Adrenal gland (tissue), 12 donors: ENCODE results near the gene TBC1D9B. TPM values are rescaled to one million over a fixed set of nuclear protein-coding genes. Genes with fewer than 3 reads are reported as not detected.

ENCODE experiments used
- DNase-seq, 7 donors: peaks; one replicate each; pipeline ENCODE4 v3.0.0-alpha.2; 2019 to 2020
- H3K27ac ChIP-seq, 5 donors: fragments of 200-600 bp; sonication (generic) in 4 of 5; 1 replicate in 3 of 5; 2 replicates in 2 of 5; pipeline versions ENCODE4 v1.5.1 to v1.8.0; 2016 to 2020; ENCODE audit warnings: mild to moderate bottlenecking in 1 of 5
- H3K27me3 ChIP-seq: fragments of 200-600 bp; 2 replicates; pipeline ENCODE4 v1.8.0; 2021
- H3K36me3 ChIP-seq, 2 donors: fragments of 200-600 bp; replicated peaks in 1 of 2; 1 replicate in 1 of 2; 2 replicates in 1 of 2; pipeline versions ENCODE4 v1.5.1 to v1.8.0; 2018 to 2022
- H3K4me1 ChIP-seq, 2 donors: fragments of 200-600 bp; replicated peaks in 1 of 2; 1 replicate in 1 of 2; 2 replicates in 1 of 2; pipeline versions ENCODE4 v1.5.1 to v1.8.0; 2018 to 2021
- H3K4me3 ChIP-seq, 4 donors: fragments of 200-600 bp; sonication (generic) in 3 of 4; one replicate each; pipeline ENCODE4 v1.5.1; 2016 to 2018
- H3K9me3 ChIP-seq, 3 donors: fragments of 200-600 bp; sonication (generic) in 1 of 3; replicated peaks in 1 of 3; 1 replicate in 2 of 3; 2 replicates in 1 of 3; pipeline versions ENCODE4 v1.5.1 to v1.8.0; 2016 to 2021
- POLR2A ChIP-seq, 2 donors: fragments of 450-650 bp; IDR thresholded peaks; one replicate each; pipeline ENCODE4 v1.6.1; 2017; ENCODE audit warnings: antibody characterized with exemption in 2 of 2, mild to moderate bottlenecking in 2 of 2, moderate library complexity in 1 of 2
- WGBS, 4 donors: extraction: QIAGEN DNeasy Blood & Tissue Kit in 2 of 4; methylation state at CpG; one replicate each; pipeline versions ENCODE4 v1.1.5 to v1.1.7; 2013 to 2017; 5-methylcytosine and 5-hydroxymethylcytosine counted together
- intact Hi-C, 2 donors: fragments of 100-400 bp; cut with DNase I; formaldehyde crosslinking; loops; one replicate each; pipeline versions ENCODE4 v1.14.1 to v1.15.0; 2022 to 2023
- polyA plus RNA-seq, 3 donors: library from polyadenylated mRNA; stranded (reverse); fragments of 200-250 nt in 2 of 3; fragments of 350-450 nt in 1 of 3; fragmentation: Illumina TruSeq in 1 of 3; extraction: RNeasy Lipid Tissue Mini Kit (QIAGEN cat#74804) in 1 of 3; gene quantifications; one replicate each; pipeline ENCODE4 v1.2.3, GENCODE V29; 2013 to 2014
- total RNA-seq, 9 donors: library from RNA; depleted of rRNA in 4 of 9; stranded (reverse); fragments of >200 nt in 4 of 9; fragments of 120-200 nt in 1 of 9; fragmentation: NEBNext Ultra II Directional in 1 of 9; extraction: Animal tissue kit (Norgen Biotek cat#: 25700) in 1 of 9; gene quantifications; one replicate each; pipeline versions ENCODE4 v1.1.0 to v1.2.4, GENCODE V29; 2013 to 2023
- TF ChIP-seq, protein P1 (sequence below), 6 experiments: fragments of 450-650 bp in 4 of 6; fragments of 200-600 bp in 2 of 6; sonication (generic) in 1 of 6; IDR thresholded peaks; 1 replicate in 5 of 6; 2 replicates in 1 of 6; pipeline versions ENCODE4 v1.5.1 to v1.8.0; 2016 to 2021; ENCODE audit warnings: antibody characterized with exemption in 6 of 6, mild to moderate bottlenecking in 2 of 6, moderate library complexity in 1 of 6
- donor health status: healthy with polysubstance abuse.
- donor health status: Bipolar disorder and iron deficiency.
- donor health status: DM: yes; HTN: yes; CAD: no.
- donor health status: DM: no; HTN: no; CAD: no.
- donor health status: DM: no; HTN: no; CAD: no.
- donor health status: DM: yes; HTN: yes; CAD: no.

The TBC1D9B gene
- total and polyA plus RNA-seq, 12 donors = 30.7 to 192 (median 128) TPM

DNA sequence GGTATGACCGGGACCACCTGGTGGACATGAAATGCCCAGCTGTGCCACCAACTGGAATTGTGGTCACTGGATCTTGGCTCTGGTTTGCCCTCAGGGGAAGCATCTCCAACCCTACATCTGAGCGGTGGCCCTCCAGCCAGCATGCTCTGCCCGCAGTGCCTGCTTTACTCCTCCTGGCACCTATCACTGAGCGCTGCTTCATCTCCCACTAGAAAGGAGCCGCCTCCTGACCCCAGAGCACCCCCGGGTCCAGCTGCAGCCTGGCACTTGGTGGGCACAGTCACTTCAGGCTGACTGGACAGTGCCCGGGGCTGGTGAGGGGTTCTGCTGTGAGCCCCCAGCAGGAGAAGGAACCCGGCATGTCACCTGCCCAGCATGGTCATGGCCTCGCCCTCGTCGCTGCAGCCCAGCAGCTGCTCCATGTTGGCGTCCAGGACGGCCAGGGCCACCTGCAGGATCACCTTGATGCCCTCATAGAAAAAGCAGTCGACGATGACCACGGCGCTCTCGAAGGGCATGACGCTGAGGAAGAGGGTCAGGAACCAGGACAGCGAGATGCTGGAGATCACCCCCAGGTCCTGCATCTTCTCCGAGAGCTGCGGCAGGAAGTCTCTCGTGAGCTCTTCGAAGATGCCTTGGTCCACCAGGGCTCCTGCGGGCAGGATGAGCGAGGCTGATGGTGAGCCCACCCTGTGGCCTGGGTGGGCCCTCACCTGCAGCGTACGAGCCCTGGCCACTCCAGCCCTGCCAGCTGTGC lies 33.0 kb downstream of the TBC1D9B start:
- Histone ChIP-seq H3K27ac (no peak overlapping the region), H3K4me3 (no peak overlapping the region), H3K27me3 (no peaks in the 10 kb centered on the region), H3K9me3 (no peaks in the 10 kb centered on the region), H3K36me3 (peaks cover 0 to 88% of the 10 kb centered on the region in 2 donors), H3K4me1 (no peaks in the 10 kb centered on the region)
- no peak for DNase-seq
- WGBS, 4 donors = 94 to 98% (median 96%) methylated on average over 19 to 28 of the region's 28 CpGs
- intact Hi-C loops = no loop called here
- no peak for TF ChIP-seq POLR2A (IDR thresholded peaks at IDR 0.05)
- TF ChIP-seq, protein P1, sequence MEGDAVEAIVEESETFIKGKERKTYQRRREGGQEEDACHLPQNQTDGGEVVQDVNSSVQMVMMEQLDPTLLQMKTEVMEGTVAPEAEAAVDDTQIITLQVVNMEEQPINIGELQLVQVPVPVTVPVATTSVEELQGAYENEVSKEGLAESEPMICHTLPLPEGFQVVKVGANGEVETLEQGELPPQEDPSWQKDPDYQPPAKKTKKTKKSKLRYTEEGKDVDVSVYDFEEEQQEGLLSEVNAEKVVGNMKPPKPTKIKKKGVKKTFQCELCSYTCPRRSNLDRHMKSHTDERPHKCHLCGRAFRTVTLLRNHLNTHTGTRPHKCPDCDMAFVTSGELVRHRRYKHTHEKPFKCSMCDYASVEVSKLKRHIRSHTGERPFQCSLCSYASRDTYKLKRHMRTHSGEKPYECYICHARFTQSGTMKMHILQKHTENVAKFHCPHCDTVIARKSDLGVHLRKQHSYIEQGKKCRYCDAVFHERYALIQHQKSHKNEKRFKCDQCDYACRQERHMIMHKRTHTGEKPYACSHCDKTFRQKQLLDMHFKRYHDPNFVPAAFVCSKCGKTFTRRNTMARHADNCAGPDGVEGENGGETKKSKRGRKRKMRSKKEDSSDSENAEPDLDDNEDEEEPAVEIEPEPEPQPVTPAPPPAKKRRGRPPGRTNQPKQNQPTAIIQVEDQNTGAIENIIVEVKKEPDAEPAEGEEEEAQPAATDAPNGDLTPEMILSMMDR (IDR thresholded peaks at IDR 0.05) = no peak

DNA sequence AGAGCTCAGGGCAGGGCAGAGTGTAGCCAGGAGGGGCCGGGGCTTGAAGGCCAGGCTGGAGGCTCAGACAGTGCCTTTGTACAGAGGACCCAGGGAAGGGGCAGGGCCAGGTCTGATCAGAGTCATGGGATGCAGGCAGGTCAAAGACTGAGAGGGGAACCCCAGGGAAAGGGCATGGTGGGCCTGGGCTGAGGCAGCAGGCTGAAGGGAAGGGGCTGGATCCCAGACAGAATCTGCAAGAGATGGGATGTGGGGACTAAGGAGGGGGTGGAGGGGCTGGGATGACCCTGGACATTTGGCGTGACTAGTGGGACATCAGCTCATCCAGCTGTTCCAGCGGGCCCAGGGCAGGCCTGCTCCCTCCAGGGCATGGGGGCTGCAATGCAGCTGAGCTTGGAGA lies 33.6 kb downstream of the TBC1D9B start:
- no peak overlapping the region for H3K27ac ChIP-seq
- peaks cover 0 to 90% of the 10 kb centered on the region in 2 donors for H3K36me3 ChIP-seq
- WGBS, 4 donors = 83 to 94% (median 92%) methylated on average over 1 to 3 of the region's 3 CpGs
- intact Hi-C loops = no loop called here
- no peak for DNase-seq
- H3K9me3 ChIP-seq = no peaks in the 10 kb centered on the region
- H3K4me3 ChIP-seq = no peak overlapping the region
- H3K4me1 ChIP-seq = no peaks in the 10 kb centered on the region
- no peaks in the 10 kb centered on the region for H3K27me3 ChIP-seq
- TF ChIP-seq POLR2A (IDR thresholded peaks at IDR 0.05) = no peak
- TF ChIP-seq, protein P1 (IDR thresholded peaks at IDR 0.05) = no peak

DNA sequence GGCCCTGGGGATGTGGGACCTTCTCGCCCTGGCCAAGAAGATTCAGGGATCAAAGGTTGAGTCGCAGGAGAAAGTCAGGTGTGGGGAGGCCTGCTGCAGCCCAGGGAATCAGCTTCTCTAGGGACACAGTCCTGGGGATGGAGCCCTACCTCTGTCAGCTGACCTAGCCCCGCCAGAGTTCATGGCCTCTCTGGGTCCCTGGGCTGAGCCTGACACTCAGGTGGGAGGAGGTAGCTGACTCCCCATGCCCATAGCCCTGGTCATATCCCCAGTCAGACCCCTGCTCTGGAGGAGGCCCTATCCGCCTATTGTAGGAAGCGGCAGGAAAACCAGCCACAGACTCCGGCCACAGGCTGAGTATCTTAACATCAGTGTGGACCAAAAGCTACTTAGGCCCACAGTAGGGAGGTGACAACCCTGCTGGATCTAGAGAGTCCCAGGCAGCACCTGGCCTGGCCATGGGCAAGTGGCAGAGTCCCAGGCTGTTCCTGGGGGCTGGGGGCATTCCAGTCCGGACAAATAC lies 34.0 kb downstream of the TBC1D9B start:
- H3K27me3 ChIP-seq = no peaks in the 10 kb centered on the region
- no peak overlapping the region for H3K27ac ChIP-seq
- intact Hi-C loops = no loop called here
- no peak for DNase-seq
- H3K4me3 ChIP-seq = no peak overlapping the region
- no peaks in the 10 kb centered on the region for H3K4me1 ChIP-seq
- H3K36me3 ChIP-seq = peaks cover 0 to 89% of the 10 kb centered on the region in 2 donors
- no peak for TF ChIP-seq POLR2A (IDR thresholded peaks at IDR 0.05)
- TF ChIP-seq, protein P1 (IDR thresholded peaks at IDR 0.05) = no peak
- no peaks in the 10 kb centered on the region for H3K9me3 ChIP-seq
- WGBS, 4 donors = 95 to 100% (median 100%) methylated on average over 3 to 7 of the region's 7 CpGs

DNA sequence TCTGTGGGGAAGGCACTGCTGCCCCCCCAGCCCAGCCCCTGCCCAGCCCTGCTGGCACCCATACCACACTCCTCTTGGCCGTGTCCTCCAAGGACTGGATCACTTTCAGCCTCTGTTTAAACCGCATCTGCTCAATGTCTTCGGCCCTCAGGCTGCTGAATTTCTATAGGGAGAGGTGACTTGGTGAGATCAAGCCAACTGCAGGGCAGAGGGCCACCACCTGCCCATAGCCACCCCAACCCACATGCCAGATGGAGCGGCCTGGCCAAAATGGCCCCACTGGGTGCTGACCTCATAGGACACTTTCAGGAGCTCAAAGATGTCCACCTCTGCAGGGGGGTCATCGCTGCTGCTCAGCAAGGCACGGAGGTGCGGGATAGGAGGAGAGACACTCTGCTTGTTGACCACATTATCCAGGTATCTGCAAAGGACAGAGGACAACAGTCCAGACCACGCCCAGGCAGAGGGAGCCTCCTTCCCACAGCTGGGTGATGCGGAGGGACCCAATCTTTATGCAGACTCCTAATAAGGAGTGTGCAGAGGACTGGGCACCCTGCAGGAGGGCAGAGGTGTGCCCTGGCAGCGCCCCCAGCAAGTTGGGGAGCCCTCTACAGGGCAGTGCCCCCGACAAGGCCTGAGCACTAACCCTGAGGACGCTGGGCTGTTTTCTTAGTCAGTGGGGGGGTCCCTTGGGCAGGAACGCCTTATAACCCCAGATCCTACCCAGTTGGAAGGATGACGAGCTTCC lies 34.7 kb downstream of the TBC1D9B start:
- no peak overlapping the region for H3K27ac ChIP-seq
- intact Hi-C loops = no loop called here
- no peak for TF ChIP-seq POLR2A (IDR thresholded peaks at IDR 0.05)
- TF ChIP-seq, protein P1 (IDR thresholded peaks at IDR 0.05) = no peak
- H3K4me3 ChIP-seq = no peak overlapping the region
- no peak for DNase-seq
- no peaks in the 10 kb centered on the region for H3K27me3 ChIP-seq
- no peaks in the 10 kb centered on the region for H3K9me3 ChIP-seq
- H3K4me1 ChIP-seq = no peaks in the 10 kb centered on the region
- peaks cover 0 to 85% of the 10 kb centered on the region in 2 donors for H3K36me3 ChIP-seq
- 89 to 95% (median 90%) methylated on average over 6 to 14 of the region's 14 CpGs for WGBS, 4 donors
